Adrenal gland (tissue), 5 donors: ENCODE data around the gene ZBTB38.

ENCODE experiments used
- POLR2A ChIP-seq, 2 donors: fragments of 450-650 bp; IDR thresholded peaks; one replicate each; pipeline ENCODE4 v1.6.1; 2017; ENCODE audit warnings: antibody characterized with exemption in 2 of 2, mild to moderate bottlenecking in 2 of 2, moderate library complexity in 1 of 2
- TF ChIP-seq, protein P1 (sequence below), 6 experiments: fragments of 450-650 bp in 4 of 6; fragments of 200-600 bp in 2 of 6; sonication (generic) in 1 of 6; IDR thresholded peaks; 1 replicate in 5 of 6; 2 replicates in 1 of 6; pipeline versions ENCODE4 v1.5.1 to v1.8.0; 2016 to 2021; ENCODE audit warnings: antibody characterized with exemption in 6 of 6, mild to moderate bottlenecking in 2 of 6, moderate library complexity in 1 of 6
- donor health status: DM: no; HTN: no; CAD: no.

DNA sequence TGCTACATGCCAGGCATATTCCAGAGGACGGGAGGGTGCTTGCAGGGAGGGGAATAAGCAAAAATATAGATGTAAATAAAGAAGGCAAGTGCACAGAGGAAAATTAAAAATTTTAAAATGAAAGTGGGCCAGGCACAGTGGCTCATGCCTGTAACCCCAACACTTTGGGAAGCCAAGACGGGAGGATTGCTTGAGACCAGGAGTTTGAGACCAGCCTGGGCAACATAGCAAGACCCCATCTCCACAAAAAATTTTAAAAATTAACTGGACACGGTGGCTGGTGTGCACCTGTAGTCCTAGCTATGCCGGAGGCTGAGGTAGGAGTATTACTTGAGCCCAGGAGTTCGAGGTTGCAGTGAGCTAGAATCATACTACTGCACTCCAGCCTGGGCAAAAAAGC, 22.4 kb downstream of the ZBTB38 start:
- TF ChIP-seq, protein P1, sequence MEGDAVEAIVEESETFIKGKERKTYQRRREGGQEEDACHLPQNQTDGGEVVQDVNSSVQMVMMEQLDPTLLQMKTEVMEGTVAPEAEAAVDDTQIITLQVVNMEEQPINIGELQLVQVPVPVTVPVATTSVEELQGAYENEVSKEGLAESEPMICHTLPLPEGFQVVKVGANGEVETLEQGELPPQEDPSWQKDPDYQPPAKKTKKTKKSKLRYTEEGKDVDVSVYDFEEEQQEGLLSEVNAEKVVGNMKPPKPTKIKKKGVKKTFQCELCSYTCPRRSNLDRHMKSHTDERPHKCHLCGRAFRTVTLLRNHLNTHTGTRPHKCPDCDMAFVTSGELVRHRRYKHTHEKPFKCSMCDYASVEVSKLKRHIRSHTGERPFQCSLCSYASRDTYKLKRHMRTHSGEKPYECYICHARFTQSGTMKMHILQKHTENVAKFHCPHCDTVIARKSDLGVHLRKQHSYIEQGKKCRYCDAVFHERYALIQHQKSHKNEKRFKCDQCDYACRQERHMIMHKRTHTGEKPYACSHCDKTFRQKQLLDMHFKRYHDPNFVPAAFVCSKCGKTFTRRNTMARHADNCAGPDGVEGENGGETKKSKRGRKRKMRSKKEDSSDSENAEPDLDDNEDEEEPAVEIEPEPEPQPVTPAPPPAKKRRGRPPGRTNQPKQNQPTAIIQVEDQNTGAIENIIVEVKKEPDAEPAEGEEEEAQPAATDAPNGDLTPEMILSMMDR (IDR thresholded peaks at IDR 0.05), result no peak
- TF ChIP-seq POLR2A (IDR thresholded peaks at IDR 0.05), result no peak
